Measurements from ENCODE around the gene YWHAE.
"Not testable (repeated sequence)": the region's sequence is repeated elsewhere in the genome, so short reads cannot be mapped to it uniquely, and the experiment has no call there.

YWHAE gene

DNA sequence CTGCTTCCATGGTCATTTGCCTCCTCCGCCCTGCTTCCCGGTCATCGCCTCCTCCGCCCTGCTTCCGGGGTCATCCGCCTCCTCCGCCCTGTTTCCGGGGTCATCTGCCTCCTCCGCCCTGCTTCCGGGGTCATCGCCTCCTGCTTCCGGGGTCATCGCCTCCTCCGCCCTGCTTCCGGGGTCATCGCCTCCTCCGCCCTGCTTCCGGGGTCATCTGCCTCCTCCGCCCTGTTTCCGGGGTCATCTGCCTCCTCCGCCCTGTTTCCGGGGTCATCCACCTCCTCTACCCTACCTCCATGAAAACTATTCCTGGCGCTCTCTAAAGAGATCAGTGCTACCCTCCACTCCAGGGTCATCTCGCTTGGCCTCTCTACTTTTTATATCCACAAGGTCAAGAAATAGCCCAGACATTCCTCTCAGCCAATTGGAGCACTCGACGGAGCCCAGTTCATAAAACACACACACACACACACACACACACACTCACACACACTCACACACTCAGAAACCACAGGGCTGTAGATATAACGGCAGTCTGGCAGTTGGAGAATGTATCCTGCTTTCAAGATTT lies 75.7 kb downstream of the YWHAE start:
- peak; percentile 50 for DNase-seq

DNA sequence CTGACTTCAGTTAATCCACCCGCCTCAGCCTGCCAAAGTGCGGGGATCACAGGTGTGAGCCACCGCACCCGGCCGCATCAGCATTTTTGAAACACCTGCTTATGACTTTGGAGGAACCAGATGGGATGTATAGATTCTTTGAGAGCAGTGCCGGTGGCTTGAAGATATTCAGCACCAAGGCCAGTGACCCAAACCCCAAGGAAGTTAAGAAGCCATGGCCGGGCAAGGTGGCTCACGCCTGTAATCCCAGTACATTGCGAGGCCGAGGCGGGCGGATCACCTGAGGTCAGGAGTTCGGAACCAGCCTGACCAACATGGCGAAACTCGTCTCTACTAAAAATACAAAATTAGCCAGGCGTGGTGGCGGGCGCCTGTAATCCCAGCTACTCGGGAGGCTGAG lies 76.7 kb downstream of the YWHAE start:
- no peak for DNase-seq

DNA sequence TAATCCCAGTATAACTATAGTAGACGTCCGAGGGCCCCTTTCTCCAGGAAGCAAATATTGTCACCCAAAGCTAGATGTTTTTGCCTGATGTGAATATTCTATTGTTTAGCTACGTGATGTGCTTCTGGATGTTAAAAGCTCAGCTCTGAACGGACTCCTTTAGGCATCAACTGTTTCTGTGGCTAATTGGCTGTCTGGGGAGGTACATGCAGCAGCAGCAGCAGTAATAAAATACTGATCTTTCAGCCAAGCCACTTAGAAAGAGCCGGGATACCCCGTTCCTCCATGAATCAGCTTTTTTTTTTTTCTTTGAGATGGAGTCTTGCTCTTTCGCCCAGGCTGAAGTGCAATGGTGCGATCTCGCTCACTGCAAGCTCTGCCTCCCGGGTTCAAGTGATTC lies 77.5 kb downstream of the YWHAE start:
- DNase-seq, result no peak

DNA sequence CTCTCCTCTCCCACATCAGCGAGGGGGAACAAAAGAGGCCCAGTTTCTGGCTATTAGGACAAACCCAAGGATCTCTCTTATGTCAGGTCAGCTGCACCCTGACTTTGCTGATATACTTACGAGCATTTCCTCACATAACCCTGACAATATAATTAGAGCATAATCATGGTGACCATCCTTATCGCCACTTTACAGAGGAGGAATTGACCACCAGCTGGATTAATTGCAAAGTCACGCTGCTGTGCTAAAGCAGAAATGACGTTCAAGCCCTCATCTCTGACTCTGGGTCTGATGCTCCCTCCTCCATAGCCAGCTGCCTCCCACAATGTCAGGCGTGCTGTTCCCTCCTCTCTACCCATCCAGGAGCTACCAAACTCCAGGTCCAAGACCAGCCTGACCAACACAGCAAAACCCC lies 78.0 kb downstream of the YWHAE start:
- no peak for DNase-seq

DNA sequence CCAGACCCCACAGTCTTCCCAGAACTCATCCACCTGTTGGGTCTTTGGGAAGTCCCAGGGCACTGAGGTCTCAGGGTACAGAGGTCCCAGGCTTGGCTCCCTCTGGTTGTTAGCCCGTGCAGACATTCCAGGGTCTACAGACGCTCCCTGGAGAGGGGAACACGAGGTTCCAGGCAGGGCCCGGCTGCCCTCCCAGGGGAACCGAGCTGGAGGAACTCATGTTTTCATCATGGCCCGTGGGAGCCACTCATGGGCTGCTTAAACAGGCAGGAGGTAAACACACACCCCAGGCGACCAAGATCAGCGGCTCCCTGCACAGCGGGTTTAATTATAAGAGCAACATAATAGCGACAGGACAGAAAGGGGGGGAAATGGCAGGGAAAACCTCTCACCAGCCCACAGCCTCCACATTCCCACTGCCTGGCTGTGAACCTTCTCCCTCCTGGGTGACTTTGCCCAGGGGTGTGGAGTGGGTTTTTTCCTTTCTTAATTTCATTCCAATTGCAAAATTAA lies 84.1 kb downstream of the YWHAE start:
- DNase-seq, result no peak

DNA sequence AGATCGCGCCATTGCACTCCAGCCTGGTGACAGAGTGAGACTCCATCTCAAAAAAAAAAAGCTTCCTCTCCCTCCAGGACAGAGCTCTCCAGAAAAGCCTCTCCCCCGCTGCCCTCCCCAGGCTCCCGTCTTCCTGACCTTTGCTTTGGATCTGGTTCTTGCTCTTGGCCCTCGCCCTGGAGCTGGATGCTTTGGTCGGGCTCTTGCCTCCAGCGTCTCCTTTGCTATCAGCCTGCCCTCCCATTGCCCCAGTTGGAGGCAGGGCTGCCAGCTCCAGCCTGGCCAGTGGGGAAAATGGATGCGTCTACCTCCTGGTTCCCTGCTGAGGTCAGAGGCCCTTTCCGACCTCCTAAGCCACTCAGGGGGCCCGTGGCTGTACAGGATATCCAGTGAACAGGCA lies 84.6 kb downstream of the YWHAE start:
- no peak for DNase-seq

DNA sequence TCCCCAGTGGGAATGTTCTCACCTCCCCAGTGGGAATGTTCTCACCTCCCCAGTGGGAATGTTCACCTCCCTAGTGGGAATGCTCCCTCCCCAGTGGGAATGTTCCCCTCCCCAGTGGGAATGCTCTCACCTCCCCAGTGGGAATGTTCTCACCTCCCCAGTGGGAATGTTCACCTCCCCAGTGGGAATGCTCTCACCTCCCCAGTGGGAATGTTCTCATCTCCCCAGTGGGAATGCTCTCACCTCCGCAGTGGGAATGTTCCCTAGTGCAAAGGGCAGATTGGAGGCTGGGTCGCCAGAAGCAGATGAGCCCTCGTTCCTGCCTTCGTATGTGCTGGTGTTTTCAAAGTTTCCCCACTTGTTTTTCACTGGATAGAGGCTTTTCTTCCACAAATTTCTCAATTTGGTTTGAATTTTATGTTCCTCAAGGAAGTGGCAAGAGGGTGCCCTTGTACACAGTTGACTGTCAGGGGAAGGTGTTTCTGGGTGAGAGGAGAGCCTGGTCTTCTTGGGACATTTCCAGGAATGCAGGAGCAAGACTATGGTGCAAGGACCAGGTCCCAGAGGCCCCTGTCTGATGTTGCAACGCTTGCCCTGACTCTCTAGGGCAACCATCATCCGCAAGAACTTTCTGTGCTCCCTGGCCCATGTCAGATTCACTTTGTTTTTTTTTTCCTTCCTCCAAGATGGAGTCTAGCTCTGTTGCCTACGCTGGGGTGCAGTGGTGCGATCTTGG lies 86.6 kb downstream of the YWHAE start:
- no peak for DNase-seq

DNA sequence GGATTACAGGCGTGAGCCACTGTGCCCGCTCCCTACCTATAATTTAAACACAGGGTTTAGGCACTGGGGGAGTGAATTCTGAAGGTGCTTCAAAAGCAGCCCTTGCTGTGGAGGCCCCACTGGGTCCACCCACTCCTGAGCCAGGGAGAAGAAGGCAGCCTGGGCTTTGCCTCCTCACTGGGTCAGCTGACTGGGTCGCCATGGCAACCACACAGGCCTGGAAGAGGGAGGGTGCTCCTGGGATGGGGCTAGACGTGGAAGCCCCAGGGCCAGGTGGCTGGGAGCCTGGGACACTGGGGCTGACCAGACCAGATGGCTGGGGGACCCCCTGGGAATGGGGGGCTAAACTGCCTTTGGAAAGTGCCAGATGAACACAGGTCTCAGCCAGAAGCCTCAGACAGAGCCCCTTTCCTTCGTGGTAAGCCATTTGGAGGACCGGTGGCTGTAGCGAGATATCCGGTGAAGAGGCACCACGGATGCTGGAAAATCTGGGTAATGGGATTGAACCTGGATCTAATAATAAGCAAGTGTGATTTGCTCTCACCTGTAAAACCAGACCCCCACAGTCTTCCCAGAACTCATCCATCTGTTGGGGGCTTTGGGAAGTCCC lies 87.7 kb downstream of the YWHAE start:
- no peak for DNase-seq

DNA sequence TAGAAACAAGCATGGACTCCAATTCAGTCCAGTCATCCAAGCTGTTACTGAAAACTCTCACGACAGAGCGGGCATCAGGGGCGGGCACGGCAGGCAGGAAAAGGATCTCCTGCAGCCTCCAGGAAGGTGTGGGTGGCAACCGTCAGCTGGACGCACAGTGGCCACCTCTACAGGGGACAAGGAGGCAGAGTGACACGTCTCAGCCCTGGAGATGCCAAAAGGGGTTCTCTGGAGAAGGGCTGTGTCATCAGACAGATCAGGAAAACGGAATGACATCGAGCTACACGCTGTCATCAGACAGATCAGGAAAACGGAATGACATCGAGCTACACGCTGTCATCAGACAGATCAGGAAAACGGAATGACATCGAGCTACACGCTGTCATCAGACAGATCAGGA lies 92.2 kb downstream of the YWHAE start:
- not testable (repeated sequence) for DNase-seq

DNA sequence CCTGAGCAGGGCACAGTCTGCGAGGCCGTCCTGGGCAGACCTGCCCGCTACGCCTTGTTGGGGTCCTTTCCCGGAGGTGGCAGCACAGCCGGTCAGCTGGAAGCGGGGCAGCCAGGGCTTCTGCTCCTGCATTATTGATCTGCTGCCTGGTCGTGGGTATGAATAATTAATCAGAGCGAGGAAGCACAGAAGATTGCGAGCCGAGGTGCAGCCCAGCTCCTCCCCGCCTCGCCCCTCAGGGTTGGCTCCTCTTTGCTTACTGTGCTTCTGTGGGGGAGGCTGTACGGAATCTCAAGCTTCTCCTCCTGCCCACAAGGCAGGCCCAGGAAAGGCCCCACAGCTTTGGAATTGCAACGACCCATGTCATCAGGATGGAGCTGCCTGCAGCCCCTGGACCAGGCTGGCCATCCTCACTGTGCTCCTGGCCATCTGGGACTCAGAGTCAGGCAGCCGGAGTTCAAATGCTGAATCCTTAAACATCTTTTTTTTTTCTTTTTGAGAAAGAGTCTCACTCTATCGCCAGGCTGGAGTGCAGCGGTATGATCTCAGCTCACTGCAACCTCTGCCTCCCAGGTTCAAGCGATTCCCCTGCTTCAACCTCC lies 95.0 kb downstream of the YWHAE start:
- no peak for DNase-seq

DNA sequence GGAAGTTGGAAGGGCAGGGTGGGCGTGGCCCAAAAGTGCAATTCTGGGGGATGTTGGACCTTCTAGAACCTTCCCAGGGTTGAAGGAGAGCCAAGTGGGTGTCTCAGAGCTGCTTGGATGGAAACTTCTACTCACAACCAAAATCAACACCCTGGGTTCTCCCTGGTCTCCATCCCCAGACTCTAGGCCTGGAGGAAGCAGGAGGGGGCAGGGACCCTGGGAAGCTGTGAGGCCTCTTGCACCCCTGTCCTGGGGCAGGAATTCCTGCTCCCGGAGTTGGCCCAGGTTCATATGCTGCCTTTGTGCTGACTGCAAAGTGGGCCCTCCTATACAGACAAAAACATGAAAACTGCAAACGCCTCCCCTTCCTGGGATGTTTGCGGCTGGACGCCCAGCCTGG lies 95.5 kb downstream of the YWHAE start:
- no peak for DNase-seq

DNA sequence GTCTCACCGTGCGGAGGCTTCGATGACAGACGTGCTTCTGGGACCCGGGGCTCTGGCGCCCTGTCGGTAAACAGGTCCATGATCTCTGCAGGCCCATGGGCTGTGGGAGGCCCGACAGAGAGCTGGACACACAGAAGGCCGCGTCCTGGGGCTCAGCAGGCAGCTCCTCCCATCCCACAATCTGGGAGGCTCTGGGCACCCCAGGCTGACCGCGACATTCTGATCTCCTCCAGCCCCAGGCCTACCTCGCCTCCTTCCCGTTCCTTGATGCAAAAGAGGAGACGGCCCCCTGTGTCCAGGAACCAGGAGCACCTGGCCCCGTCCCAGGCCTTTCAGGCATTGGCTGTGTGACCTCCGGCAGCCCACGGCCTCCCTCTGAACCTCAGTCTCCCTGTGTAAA lies 97.3 kb downstream of the YWHAE start:
- DNase-seq, result no peak

DNA sequence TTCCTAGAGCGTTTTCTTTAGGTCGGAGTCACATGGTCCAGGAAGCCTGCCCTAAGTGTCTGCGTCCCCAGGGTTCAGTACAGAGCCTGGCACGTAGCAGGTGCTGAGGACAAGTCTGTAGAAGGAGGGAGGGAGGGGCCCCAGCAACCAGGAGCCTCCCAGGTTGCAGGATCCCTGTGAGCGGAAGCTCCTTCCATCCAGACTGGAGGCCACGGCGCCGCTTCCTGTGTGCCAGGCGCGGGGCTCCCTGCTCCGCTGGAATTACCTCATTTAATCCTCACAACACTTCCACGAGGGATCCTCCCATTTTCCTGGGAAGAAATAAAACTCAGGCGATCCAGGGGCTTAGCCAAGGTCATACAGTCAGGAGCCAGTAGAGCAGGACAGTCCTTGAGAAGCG lies 98.5 kb downstream of the YWHAE start:
- no peak for DNase-seq

DNA sequence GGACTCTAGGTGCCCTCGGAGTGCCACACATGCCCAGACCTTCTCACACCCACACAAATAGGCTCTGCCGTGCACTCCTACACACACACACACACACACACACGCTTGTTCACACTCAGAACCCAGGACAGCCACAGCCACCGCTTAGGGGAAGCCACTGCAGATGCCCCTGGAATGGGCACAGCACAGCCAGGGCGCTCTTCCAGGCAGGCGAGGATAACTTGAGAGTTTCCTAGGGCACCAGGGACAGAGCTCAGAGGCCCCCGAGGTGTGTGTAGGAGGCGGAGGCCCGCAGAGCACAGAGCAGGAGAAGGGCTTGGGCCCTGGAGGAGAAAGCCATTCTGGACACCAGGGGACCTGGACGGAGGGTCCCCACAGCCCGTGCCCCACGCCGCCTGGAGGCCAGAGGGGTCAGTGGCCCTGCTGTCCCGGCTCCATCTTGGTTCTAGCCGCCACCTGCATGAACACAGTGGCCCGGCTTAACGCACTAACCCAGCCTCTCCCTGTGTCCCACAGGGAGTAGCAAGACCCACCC lies 99.6 kb downstream of the YWHAE start:
- no peak for DNase-seq

DNA sequence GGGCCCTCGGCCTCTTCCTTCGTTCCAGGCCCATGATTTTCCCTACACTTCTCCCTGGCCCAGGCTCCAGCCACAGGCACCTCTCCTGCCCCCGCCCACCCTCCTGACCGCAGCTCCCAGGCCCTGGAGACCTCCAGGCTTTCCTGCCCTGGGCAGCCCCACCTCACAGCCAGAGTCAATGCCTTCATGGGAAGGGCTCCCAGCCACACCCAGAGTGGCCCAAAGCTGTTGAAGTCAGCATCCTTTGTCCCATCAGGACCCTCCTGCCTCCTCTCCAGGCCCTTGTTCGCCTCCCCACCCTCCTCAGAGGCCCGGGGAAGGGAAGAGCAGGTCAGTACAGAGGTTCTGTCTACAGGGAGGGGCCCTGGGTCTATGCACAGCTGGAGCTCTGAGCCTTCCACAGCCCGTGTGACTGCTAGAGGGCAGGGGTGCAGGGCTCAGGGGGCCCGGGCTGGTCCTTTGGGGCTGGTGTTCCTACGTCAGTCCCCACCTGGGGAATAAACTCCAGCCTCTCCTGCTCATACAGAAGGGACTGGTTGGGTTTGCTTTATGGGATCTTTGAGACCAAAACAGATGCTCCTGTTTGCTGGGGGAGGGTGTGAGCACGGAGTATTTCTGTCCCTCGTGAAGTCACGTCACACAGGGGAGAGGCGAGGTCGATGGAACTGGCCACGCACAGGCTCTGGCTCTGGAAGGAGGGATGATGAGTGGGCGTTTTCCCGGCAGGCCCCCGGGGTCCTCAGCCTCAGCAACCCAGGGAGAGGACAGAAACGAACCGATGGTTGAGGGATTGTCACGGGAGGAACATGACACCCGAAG lies 100.3 kb downstream of the YWHAE start:
- no peak for DNase-seq

DNA sequence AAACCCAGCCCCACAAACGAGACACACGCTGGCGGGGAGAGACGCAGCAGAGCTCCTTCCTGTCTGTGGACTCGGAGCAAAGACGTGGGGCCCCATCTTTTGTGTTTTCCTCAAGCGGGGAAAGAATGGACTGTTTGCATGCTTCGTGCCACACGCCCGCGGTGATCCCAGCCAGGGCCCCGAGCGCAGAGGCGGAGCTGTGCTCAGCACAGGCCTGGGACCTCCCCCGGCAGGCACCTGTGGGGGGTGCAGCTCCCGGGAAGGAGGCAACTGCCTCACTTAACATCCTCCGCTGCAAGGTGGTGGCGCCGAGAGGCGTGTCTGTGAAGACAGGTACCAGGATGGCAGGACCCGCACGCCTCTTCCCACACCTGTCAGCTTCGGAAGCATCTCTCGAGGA lies 101.4 kb downstream of the YWHAE start:
- peak; percentile 17 for DNase-seq

Measured in CD4-positive, alpha-beta T cell treated with Interferon gamma for 1 hour (primary cell).